Mucosa of rectum (tissue), 2 donors: ENCODE data around the gene GMEB1.
"Not testable (repeated sequence)": the region's sequence is repeated elsewhere in the genome, so short reads cannot be mapped to it uniquely, and the experiment has no call there.

Experiments
- H3K27ac ChIP-seq, 2 donors: one replicate each; pipeline ENCODE4 v1.7.0; 2013; ENCODE audit warnings: inconsistent platforms in 2 of 2, low read depth in 2 of 2, low read length in 2 of 2
- H3K27me3 ChIP-seq, 2 donors: one replicate each; pipeline ENCODE4 v1.7.0; 2013; ENCODE audit warnings: low read length in 2 of 2; ENCODE audit not compliant: control insufficient read depth in 2 of 2, insufficient read depth in 2 of 2
- H3K36me3 ChIP-seq, 2 donors: one replicate each; pipeline ENCODE4 v1.7.0; 2013; ENCODE audit warnings: low read length in 2 of 2; ENCODE audit not compliant: control insufficient read depth in 2 of 2, insufficient read depth in 2 of 2
- H3K4me1 ChIP-seq, 2 donors: one replicate each; pipeline ENCODE4 v1.7.0; 2013; ENCODE audit warnings: low read length in 2 of 2, mild to moderate bottlenecking in 1 of 2; ENCODE audit not compliant: control insufficient read depth in 2 of 2, insufficient read depth in 2 of 2
- H3K4me3 ChIP-seq, 2 donors: one replicate each; pipeline ENCODE4 v1.7.0; 2013; ENCODE audit warnings: low read length in 2 of 2
- H3K9ac ChIP-seq, 2 donors: one replicate each; pipeline ENCODE4 v1.7.0; 2013; ENCODE audit warnings: low read length in 2 of 2, low read depth in 1 of 2, mild to moderate bottlenecking in 1 of 2
- H3K9me3 ChIP-seq, 2 donors: one replicate each; pipeline ENCODE4 v1.7.0; 2013; ENCODE audit warnings: low read length in 2 of 2; ENCODE audit not compliant: control insufficient read depth in 2 of 2
- donor health status: healthy.
- donor health status: Normal muscosa, but diverticular disease.

Gene GMEB1

GRCh38 chr1:28668191-28668955 lies at the start of gene GMEB1:
Gene GMEB1 (plus strand): TSS chr1:28668784. CDS start chr1:28683613, 14,829 bp downstream.
- peak within 1 kb of the TSS; percentile 93 to 96 for H3K27ac ChIP-seq
- H3K9me3 ChIP-seq: no peaks in the 10 kb centered on the region
- H3K4me3 ChIP-seq: peak within 1 kb of the TSS; percentile 63 to 91
- H3K36me3 ChIP-seq: no peaks in the 10 kb centered on the region
- peak within 1 kb of the TSS; percentile 97 to 98 for H3K9ac ChIP-seq
- peaks cover 9 to 11% of the 10 kb centered on the region in 2 donors for H3K4me1 ChIP-seq
- H3K27me3 ChIP-seq: no peaks in the 10 kb centered on the region

- Histone ChIP-seq H3K4me3 (no peak overlapping the region), H3K9ac (no peak overlapping the region), H3K36me3 (no peaks in the 10 kb centered on the region), H3K4me1 (no peaks in the 10 kb centered on the region), H3K27ac (no peak overlapping the region), H3K27me3 (no peaks in the 10 kb centered on the region), H3K9me3 (no peaks in the 10 kb centered on the region)
Measured at GRCh38 chr1:28631713-28632112, 36.9 kb upstream of the GMEB1 start.

GRCh38 chr1:28632560-28632959 lies 36.0 kb upstream of the GMEB1 start:
- Histone ChIP-seq H3K9ac (no peak overlapping the region), H3K9me3 (no peaks in the 10 kb centered on the region), H3K4me1 (no peaks in the 10 kb centered on the region), H3K27ac (no peak overlapping the region), H3K36me3 (no peaks in the 10 kb centered on the region), H3K27me3 (no peaks in the 10 kb centered on the region), H3K4me3 (no peak overlapping the region)

GRCh38 chr1:28640766-28641165 lies 27.8 kb upstream of the GMEB1 start:
- no peaks in the 10 kb centered on the region for H3K27me3 ChIP-seq

GRCh38 chr1:28642056-28642846 lies 26.3 kb upstream of the GMEB1 start:
- Histone ChIP-seq H3K9ac (peak overlapping the region; percentile 98 to 99), H3K27ac (peak overlapping the region; percentile 88 to 94), H3K27me3 (no peaks in the 10 kb centered on the region), H3K36me3 (no peaks in the 10 kb centered on the region), H3K9me3 (no peaks in the 10 kb centered on the region), H3K4me3 (peak overlapping the region; percentile 76 to 100), H3K4me1 (peaks cover 14 to 15% of the 10 kb centered on the region in 2 donors)

More at GRCh38 chr1:28640766-28641165, 27.8 kb upstream of the GMEB1 start:
- no peak overlapping the region for H3K9ac ChIP-seq
- no peak overlapping the region for H3K4me3 ChIP-seq
- peaks cover 12 to 13% of the 10 kb centered on the region in 2 donors for H3K4me1 ChIP-seq
- H3K9me3 ChIP-seq: no peaks in the 10 kb centered on the region
- no peak overlapping the region for H3K27ac ChIP-seq
- no peaks in the 10 kb centered on the region for H3K36me3 ChIP-seq

GRCh38 chr1:28642847-28643635 lies 25.5 kb upstream of the GMEB1 start, which contains the start of gene TAF12:
Gene TAF12 (minus strand): TSS chr1:28643067. CDS start chr1:28622081, 20,986 bp downstream.
- H3K9me3 ChIP-seq: no peaks in the 10 kb centered on the region
- H3K27ac ChIP-seq: peak within 1 kb of the TSS; percentile 88 to 94
- no peaks in the 10 kb centered on the region for H3K36me3 ChIP-seq
- H3K4me3 ChIP-seq: peak within 1 kb of the TSS; percentile 76 to 100
- peaks cover 20 to 21% of the 10 kb centered on the region in 2 donors for H3K4me1 ChIP-seq
- no peaks in the 10 kb centered on the region for H3K27me3 ChIP-seq
- H3K9ac ChIP-seq: peak within 1 kb of the TSS; percentile 98 to 99

GRCh38 chr1:28644494-28644893 lies 24.1 kb upstream of the GMEB1 start:
- peak overlapping the region; percentile 88 to 94 for H3K27ac ChIP-seq
- H3K9ac ChIP-seq: peak overlapping the region; percentile 75 to 98
- no peaks in the 10 kb centered on the region for H3K36me3 ChIP-seq
- H3K4me3 ChIP-seq: peak overlapping the region; percentile 76 to 100
- H3K4me1 ChIP-seq: peaks cover 24 to 27% of the 10 kb centered on the region in 2 donors
- no peaks in the 10 kb centered on the region for H3K9me3 ChIP-seq
- H3K27me3 ChIP-seq: no peaks in the 10 kb centered on the region

- not testable (repeated sequence) for H3K27me3 ChIP-seq, H3K9me3 ChIP-seq, H3K4me3 ChIP-seq, H3K36me3 ChIP-seq, H3K27ac ChIP-seq, H3K9ac ChIP-seq
- peaks cover 24 to 27% of the 10 kb centered on the region in 2 donors for H3K4me1 ChIP-seq
Measured at GRCh38 chr1:28645406-28645805, 23.2 kb upstream of the GMEB1 start.

GRCh38 chr1:28646040-28646439 lies 22.5 kb upstream of the GMEB1 start:
- H3K27ac ChIP-seq: no peak overlapping the region
- peaks cover 24 to 27% of the 10 kb centered on the region in 2 donors for H3K4me1 ChIP-seq

More at GRCh38 chr1:28646040-28646439, 22.5 kb upstream of the GMEB1 start:
- H3K36me3 ChIP-seq: no peaks in the 10 kb centered on the region
- H3K4me3 ChIP-seq: no peak overlapping the region
- H3K9me3 ChIP-seq: no peaks in the 10 kb centered on the region
- H3K27me3 ChIP-seq: no peaks in the 10 kb centered on the region
- no peak overlapping the region for H3K9ac ChIP-seq
